Activated CD4-positive, alpha-beta T cell treated with anti-CD3 and anti-CD28 coated beads for 1 hour (primary cell): ENCODE measurements around the gene ELP6.

Experiments used
- DNase-seq: peaks from one replicate; pipeline ENCODE4 v3.0.0-alpha.2; 2020

The ELP6 gene

GRCh38 chr3:47455806-47456452 lies 57.6 kb downstream of the ELP6 start:
- no peak for DNase-seq

DNA sequence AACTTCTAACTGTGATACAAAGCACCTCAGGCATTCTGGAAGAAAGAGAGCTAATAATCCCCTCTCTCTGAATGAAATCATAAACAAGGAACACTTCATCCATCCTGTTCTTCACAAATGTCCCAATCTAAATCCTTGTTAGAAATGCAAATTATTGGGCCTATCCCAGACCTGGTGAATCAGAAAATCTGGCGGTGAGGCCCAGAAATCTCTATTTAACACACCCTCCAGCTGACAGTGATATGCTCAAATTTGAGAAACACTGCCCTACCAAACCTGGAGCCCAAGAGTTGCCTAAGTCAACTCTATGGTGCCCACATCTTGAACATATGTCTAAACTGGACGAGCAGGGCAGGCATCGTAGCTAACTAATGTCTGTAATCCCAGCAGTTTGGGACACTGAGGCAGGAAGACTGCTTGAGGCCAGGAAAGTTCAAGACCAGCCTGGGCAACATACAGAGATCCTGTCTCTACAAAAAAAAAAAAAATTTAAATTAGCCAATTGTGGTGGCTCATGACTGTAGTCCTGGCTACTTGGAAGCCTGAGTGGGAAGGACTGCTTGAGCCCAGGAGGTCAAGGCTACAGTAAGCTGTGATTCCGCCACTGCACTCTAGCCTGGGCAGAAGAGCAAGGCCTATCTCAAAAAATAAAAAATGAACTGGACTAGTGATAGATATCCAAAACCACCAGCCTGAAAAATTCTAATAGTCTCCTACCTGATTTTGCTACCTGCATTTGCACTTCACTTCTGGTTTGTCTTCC lies 60.9 kb downstream of the ELP6 start:
- DNase-seq: no peak
